ENCODE measurements around the gene CDK10. TPM values are rescaled to one million over a fixed set of nuclear protein-coding genes. Genes with fewer than 3 reads are reported as not detected.
A peak's percentile ranks its signal among the peaks of the same experiment; 100 is the strongest.
"Not testable (repeated sequence)": the region's sequence is repeated elsewhere in the genome, so short reads cannot be mapped to it uniquely, and the experiment has no call there.

CDK10 gene
- total RNA-seq, 1 donor = 32.9 TPM

DNA sequence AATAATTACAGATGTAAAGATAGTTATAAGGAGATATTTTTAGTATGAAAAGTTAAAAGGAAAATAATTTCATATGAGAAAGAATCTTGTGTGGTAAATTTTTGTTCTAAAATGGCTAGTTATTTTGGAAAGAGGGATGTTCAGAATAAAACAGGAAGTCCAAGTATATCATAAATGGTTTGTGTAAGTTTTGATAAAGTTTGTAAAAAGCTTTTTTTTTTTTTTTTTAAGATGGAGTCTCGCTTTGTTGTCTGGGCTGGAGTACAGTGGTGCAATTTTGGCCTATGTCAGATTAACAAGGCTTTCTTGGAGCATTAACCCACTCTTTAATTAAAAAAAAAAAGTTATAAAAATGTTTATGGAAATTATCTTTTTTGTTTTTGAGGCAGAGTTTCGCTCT, 8.2 kb upstream of the CDK10 start:
- H3K4me3 ChIP-seq (ENCODE audit: low read depth, low read length) = no peak overlapping the region
- TF ChIP-seq CTCF (IDR thresholded peaks at IDR 0.05; ENCODE audit: insufficient read depth, low read length) = no peak
- no peak for DNase-seq (ENCODE audit: low read depth)

DNA sequence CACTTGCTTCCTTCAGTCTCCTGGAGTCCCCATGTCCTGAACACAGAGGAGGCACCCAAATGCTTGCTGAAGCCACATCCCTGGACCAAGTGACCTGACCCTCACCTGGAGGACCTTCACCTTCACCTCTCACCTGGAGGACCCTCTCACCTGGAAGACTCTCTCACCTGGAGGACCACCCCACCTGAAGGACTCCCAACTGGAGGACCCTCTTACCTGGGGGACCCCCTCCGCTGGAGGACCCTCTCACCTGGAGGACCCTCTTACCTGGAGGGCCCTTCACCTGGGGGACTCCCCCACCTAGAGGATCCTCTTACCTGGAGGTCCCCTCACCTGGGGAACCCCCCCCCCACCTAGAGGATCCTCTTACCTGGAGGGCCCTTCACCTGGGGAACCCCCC, 573 bp upstream of the CDK10 start:
- no peak for DNase-seq (ENCODE audit: low read depth)
- no peak overlapping the region for H3K4me3 ChIP-seq (ENCODE audit: low read depth, low read length)
- no peak for TF ChIP-seq CTCF (IDR thresholded peaks at IDR 0.05; ENCODE audit: insufficient read depth, low read length)

GRCh38 chr16:89687092-89687940, 827 bp downstream of the CDK10 start:
- TF ChIP-seq CTCF (IDR thresholded peaks at IDR 0.05; ENCODE audit: insufficient read depth, low read length) = no peak
- DNase-seq (ENCODE audit: low read depth) = peak; percentile 22
- H3K4me3 ChIP-seq (ENCODE audit: low read depth, low read length) = peak overlapping the region; percentile 92

GRCh38 chr16:89688395-89688794, 1.9 kb downstream of the CDK10 start:
- DNase-seq (ENCODE audit: low read depth) = no peak
- no peak for TF ChIP-seq CTCF (IDR thresholded peaks at IDR 0.05; ENCODE audit: insufficient read depth, low read length)
- H3K4me3 ChIP-seq (ENCODE audit: low read depth, low read length) = no peak overlapping the region

DNA sequence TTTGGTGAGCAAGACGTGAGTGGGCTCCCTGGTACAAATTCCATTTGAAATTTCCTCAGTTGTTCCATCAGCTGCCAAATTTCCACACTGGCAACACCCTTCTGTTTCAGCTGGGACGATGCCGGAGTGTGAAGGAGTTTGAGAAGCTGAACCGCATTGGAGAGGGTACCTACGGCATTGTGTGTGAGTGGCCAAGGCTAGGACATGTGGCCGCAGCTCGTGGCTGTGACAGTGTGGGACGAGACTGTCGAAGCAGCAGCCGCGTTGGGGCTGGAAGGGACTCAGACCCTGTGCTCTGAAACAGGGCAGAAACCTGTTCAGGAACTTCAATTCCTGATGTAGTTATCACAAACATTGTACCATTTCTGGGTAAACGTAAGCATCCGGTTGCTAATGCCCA, 2.7 kb downstream of the CDK10 start:
- no peak for TF ChIP-seq CTCF (IDR thresholded peaks at IDR 0.05; ENCODE audit: insufficient read depth, low read length)
- no peak overlapping the region for H3K4me3 ChIP-seq (ENCODE audit: low read depth, low read length)
- DNase-seq (ENCODE audit: low read depth) = no peak

- not testable (repeated sequence) for H3K4me3 ChIP-seq (ENCODE audit: low read depth, low read length); DNase-seq (ENCODE audit: low read depth)
Observed at GRCh38 chr16:89689621-89690020, 3.1 kb downstream of the CDK10 start.

DNA sequence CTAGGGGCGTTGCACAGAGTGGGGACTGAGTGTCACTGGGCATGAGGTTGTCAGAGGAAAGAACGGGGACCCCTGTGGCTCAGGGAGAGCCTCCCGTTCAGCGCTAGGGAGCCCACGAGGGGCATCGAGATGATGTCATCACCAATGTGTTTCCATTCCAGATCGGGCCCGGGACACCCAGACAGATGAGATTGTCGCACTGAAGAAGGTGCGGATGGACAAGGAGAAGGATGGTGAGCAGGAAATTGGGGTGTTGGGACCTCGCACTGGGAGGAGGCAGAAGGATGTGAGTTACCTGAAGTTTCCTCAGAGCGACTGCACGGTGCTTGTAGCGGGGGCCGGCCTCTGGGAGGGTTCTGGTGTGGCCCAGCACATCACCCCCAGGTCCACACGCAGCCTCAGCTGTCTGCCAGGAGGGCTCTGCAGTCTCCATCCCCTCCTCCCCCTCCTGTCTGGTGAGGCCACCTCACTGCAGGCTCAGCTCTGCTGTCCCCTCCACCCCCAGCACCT, 4.0 kb downstream of the CDK10 start:
- TF ChIP-seq CTCF (IDR thresholded peaks at IDR 0.05; ENCODE audit: insufficient read depth, low read length) = no peak
- no peak for DNase-seq (ENCODE audit: low read depth)
- no peak overlapping the region for H3K4me3 ChIP-seq (ENCODE audit: low read depth, low read length)

Measured in fibroblast of the aortic adventitia (primary cell).